ENCODE measurements around the gene MAZ. TPM values are rescaled to one million over a fixed set of nuclear protein-coding genes. Genes with fewer than 3 reads are reported as not detected.
"Not testable (repeated sequence)": the region's sequence is repeated elsewhere in the genome, so short reads cannot be mapped to it uniquely, and the experiment has no call there.

MAZ gene
- total RNA-seq, 2 experiments from 2014 or later, result 528 to 590 TPM

- H3K27ac Mint-ChIP-seq, result peak overlapping the region; percentile 74
- H3K4me3 Mint-ChIP-seq, result peak overlapping the region; percentile 26
- DNase-seq, result no peak
- peaks cover 28% of the 10 kb centered on the region for H3K36me3 Mint-ChIP-seq (ENCODE audit: low read depth)
- CTCF ChIA-PET, result interaction anchor here (0.6 to 7.2 kb wide), 9 partner anchors 8 to 277 kb away, joined by 3 to 39 read pairs (median 4); partner anchors contain the start of genes DOC2A, MAZ and PAGR1
- H3K9me3 Mint-ChIP-seq, result no peaks in the 10 kb centered on the region
- H3K27me3 Mint-ChIP-seq, result no peaks in the 10 kb centered on the region
- POLR2A ChIA-PET, result no interaction called here
- H3K4me1 Mint-ChIP-seq, result peaks cover 72% of the 10 kb centered on the region
Observed at GRCh38 chr16:29824589-29825144, 18.3 kb downstream of the MAZ start.

DNA sequence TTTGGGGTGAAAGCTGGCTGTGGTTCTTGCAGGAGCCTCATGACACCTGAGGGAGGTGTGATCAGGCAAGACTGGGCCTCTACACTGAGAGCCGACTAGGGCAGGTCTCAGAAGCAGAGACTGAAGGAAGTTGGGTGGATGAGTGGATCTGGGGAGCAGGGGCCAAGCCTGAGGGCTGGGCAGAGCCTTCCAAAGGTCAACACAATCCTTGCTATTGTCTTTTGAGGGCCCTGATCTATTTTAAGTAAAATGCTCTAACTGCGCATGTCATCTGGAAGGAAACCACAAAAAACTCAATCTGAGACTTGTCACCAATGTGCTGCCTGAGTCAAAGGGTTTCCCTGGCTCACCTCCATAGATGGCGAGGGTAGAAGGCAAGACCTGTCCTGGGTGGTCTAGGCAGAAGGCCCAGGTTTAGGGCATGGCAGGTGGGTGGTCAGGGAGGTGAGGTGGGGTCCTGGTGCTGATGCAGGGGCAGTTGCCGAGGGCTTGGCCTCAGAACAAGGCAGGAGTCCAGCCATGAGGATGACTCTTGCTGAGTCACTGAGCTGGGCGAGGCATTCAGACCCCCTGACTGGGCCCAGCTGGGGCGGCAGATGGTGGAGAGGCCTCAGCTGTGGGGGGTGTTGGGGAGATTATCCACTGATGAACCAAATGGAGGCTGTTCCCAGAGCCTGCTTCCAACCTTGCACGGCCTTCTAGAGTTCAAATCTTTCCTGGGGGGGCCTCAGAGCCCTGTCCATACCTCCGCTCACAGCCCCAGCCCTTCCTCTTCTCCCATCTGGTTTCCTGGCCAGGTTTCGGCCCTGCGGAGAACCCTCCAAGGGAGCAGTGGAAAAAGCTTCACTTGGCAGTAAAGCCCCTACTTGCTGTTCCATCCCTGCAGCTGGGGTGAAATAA is 19.1 kb downstream of the MAZ start:
- POLR2A ChIA-PET, result no interaction called here
- H3K4me3 Mint-ChIP-seq, result peak overlapping the region; percentile 26
- peak overlapping the region; percentile 74 for H3K27ac Mint-ChIP-seq
- peaks cover 27% of the 10 kb centered on the region for H3K36me3 Mint-ChIP-seq (ENCODE audit: low read depth)
- peak; percentile 63 for DNase-seq
- H3K27me3 Mint-ChIP-seq, result no peaks in the 10 kb centered on the region
- H3K4me1 Mint-ChIP-seq, result peaks cover 70% of the 10 kb centered on the region
- CTCF ChIA-PET, result interaction anchor here (0.6 to 3.6 kb wide), 8 partner anchors 9 to 278 kb away, joined by 3 to 19 read pairs (median 5); partner anchors contain the start of genes KCTD13 and PAGR1
- no peaks in the 10 kb centered on the region for H3K9me3 Mint-ChIP-seq

- no peak for DNase-seq
- POLR2A ChIA-PET, result interaction anchor here (0.6 to 1.0 kb wide), 2 partner anchors 12 to 193 kb away, joined by 3 to 4 read pairs; no protein-coding TSS in a partner anchor
- Mint-ChIP-seq H3K27ac (peak overlapping the region; percentile 92), H3K9me3 (no peaks in the 10 kb centered on the region), H3K4me1 (peaks cover 70% of the 10 kb centered on the region), H3K27me3 (no peaks in the 10 kb centered on the region), H3K36me3 (ENCODE audit: low read depth) (peaks cover 27% of the 10 kb centered on the region), H3K4me3 (peak overlapping the region; percentile 71)
- CTCF ChIA-PET, result interaction anchor here (0.6 to 3.6 kb wide), 11 partner anchors 10 to 1322 kb away, joined by 3 to 19 read pairs (median 5); partner anchors contain the start of genes CDIPT, KCTD13 and PAGR1
Observed at GRCh38 chr16:29826342-29826695, 20.0 kb downstream of the MAZ start.

GRCh38 chr16:29830774-29831173 is 24.4 kb downstream of the MAZ start:
- no peak overlapping the region for H3K27ac Mint-ChIP-seq
- peaks cover 37% of the 10 kb centered on the region for H3K36me3 Mint-ChIP-seq (ENCODE audit: low read depth)
- no peaks in the 10 kb centered on the region for H3K27me3 Mint-ChIP-seq
- no peaks in the 10 kb centered on the region for H3K9me3 Mint-ChIP-seq
- ChIA-PET POLR2A (no interaction called here), CTCF (no interaction called here)
- no peak for DNase-seq
- no peak overlapping the region for H3K4me3 Mint-ChIP-seq
- peaks cover 32% of the 10 kb centered on the region for H3K4me1 Mint-ChIP-seq

DNA sequence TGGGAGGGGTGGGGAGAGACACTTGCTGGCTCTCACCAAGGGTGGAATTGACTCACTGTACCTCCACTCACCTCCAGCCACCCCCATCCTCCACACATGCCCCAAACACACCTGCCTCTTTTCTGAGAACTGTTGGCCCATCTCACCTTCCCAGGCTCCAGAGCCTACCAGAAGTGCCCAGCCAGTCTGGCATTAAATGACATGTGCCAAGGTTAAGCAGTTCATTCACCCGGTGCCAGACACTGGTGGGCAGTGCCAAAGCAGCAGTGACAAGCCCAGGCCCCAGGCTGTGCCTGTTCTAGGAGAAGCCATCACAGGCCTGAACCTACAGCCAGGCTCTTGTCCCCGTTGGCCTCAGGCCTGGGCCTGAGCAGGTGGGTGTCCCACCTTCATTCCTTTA is 25.2 kb downstream of the MAZ start:
- Mint-ChIP-seq H3K4me1 (peaks cover 26% of the 10 kb centered on the region), H3K27ac (peak overlapping the region; percentile 54), H3K9me3 (no peaks in the 10 kb centered on the region), H3K36me3 (ENCODE audit: low read depth) (peaks cover 42% of the 10 kb centered on the region), H3K4me3 (no peak overlapping the region), H3K27me3 (no peaks in the 10 kb centered on the region)
- ChIA-PET CTCF (no interaction called here), POLR2A (no interaction called here)
- no peak for DNase-seq

- CTCF ChIA-PET, result interaction anchor here (0.8 to 1.5 kb wide), 3 partner anchors 12 to 192 kb away, joined by 3 to 5 read pairs (median 3); no protein-coding TSS in a partner anchor
Observed at GRCh38 chr16:29833219-29833618, 26.9 kb downstream of the MAZ start.

DNA sequence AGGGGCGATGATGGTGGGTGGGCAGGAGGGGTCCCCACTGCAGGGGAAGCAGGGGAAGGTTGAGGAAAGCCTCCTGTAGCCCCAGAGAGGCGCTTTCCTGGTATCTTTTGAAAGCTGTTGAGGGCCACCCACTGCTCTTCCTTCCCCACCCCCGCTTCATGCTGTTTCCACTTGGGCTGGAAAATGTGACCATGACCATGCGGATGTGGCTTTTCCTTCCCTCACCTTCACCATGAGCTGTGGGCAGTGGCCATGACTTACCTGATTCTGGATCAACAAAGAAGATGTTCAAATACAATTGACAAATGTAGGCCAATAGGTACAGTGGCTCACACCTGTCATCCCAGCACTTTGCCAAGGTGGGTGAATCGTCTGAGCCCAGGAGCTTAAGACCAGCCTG is 27.8 kb downstream of the MAZ start:
- ChIA-PET POLR2A (no interaction called here), CTCF (interaction anchor here (0.6 to 1.1 kb wide), 3 partner anchors 18 to 139 kb away, joined by 3 to 4 read pairs (median 4); partner anchors contain the start of gene PAGR1)
- no peak overlapping the region for H3K4me3 Mint-ChIP-seq
- H3K4me1 Mint-ChIP-seq, result peaks cover 7% of the 10 kb centered on the region
- H3K27me3 Mint-ChIP-seq, result no peaks in the 10 kb centered on the region
- H3K36me3 Mint-ChIP-seq (ENCODE audit: low read depth), result peaks cover 50% of the 10 kb centered on the region
- H3K9me3 Mint-ChIP-seq, result no peaks in the 10 kb centered on the region
- no peak for DNase-seq
- H3K27ac Mint-ChIP-seq, result no peak overlapping the region

More at GRCh38 chr16:29833219-29833618, 26.9 kb downstream of the MAZ start:
- not testable (repeated sequence) for H3K4me3 Mint-ChIP-seq, H3K27me3 Mint-ChIP-seq, H3K27ac Mint-ChIP-seq, H3K9me3 Mint-ChIP-seq, DNase-seq
- H3K4me1 Mint-ChIP-seq, result peaks cover 12% of the 10 kb centered on the region
- POLR2A ChIA-PET, result interaction anchor here (0.7 kb wide), 1 partner anchor 77 kb away, joined by 4 read pairs; no protein-coding TSS in a partner anchor
- peaks cover 50% of the 10 kb centered on the region for H3K36me3 Mint-ChIP-seq (ENCODE audit: low read depth)

GRCh38 chr16:29835926-29836325 is 29.6 kb downstream of the MAZ start:
- no peak overlapping the region for H3K4me3 Mint-ChIP-seq
- no peaks in the 10 kb centered on the region for H3K27me3 Mint-ChIP-seq
- peaks cover 2% of the 10 kb centered on the region for H3K4me1 Mint-ChIP-seq
- H3K36me3 Mint-ChIP-seq (ENCODE audit: low read depth), result peaks cover 56% of the 10 kb centered on the region
- no peak overlapping the region for H3K27ac Mint-ChIP-seq
- CTCF ChIA-PET, result interaction anchor here (3.3 kb wide), 1 partner anchor 12 kb away, joined by 11 read pairs; no protein-coding TSS in a partner anchor
- no peak for DNase-seq
- POLR2A ChIA-PET, result no interaction called here
- no peaks in the 10 kb centered on the region for H3K9me3 Mint-ChIP-seq

DNA sequence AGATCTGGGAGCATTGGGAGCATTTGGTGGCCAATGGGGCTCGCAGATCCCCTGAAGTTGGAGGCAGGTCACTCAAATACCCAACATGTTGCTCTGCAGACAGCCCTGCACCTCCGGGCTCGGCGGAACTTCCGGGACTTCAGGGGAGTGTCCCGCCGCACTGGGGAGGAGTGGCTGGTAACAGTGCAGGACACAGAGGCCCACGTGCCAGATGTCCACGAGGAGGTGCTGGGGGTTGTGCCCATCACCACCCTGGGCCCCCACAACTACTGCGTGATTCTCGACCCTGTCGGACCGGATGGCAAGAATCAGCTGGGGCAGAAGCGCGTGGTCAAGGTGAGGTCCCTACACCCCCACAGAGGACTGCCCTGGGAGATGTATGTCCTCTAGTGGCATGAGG is 30.3 kb downstream of the MAZ start:
- H3K4me1 Mint-ChIP-seq, result peaks cover 2% of the 10 kb centered on the region
- no peak overlapping the region for H3K27ac Mint-ChIP-seq
- CTCF ChIA-PET, result interaction anchor here (3.3 kb wide), 1 partner anchor 12 kb away, joined by 11 read pairs; no protein-coding TSS in a partner anchor
- H3K4me3 Mint-ChIP-seq, result no peak overlapping the region
- POLR2A ChIA-PET, result no interaction called here
- H3K36me3 Mint-ChIP-seq (ENCODE audit: low read depth), result peaks cover 51% of the 10 kb centered on the region
- DNase-seq, result no peak
- H3K27me3 Mint-ChIP-seq, result no peaks in the 10 kb centered on the region
- no peaks in the 10 kb centered on the region for H3K9me3 Mint-ChIP-seq

DNA sequence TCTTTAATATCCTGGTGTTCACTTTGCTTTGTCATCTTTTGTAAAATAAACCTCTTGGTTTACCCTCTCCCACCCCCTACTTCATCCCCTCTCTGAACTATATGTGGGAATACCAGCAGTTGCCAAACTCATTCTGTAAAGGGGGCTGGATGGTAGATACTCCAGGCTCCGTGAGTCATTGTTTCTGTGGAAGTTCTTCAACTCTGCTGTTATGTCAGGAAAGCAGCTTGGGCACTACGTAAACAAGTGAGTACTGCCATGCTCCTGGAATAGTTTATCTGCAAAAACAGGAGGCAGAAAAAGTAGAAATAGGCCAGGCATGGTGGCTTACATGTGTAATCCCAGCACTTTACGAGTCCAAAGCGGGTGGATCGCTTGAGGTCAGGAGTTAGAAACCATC is 31.5 kb downstream of the MAZ start:
- H3K9me3 Mint-ChIP-seq, result no peaks in the 10 kb centered on the region
- POLR2A ChIA-PET, result interaction anchor here (1.1 kb wide), 1 partner anchor 11 kb away, joined by 4 read pairs; no protein-coding TSS in a partner anchor
- H3K4me1 Mint-ChIP-seq, result peaks cover 2% of the 10 kb centered on the region
- CTCF ChIA-PET, result interaction anchor here (1.2 to 3.6 kb wide), 4 partner anchors 8 to 12 kb away, joined by 4 to 12 read pairs (median 10); no protein-coding TSS in a partner anchor
- H3K27ac Mint-ChIP-seq, result peak overlapping the region; percentile 31
- H3K36me3 Mint-ChIP-seq (ENCODE audit: low read depth), result peaks cover 49% of the 10 kb centered on the region
- no peaks in the 10 kb centered on the region for H3K27me3 Mint-ChIP-seq
- no peak overlapping the region for H3K4me3 Mint-ChIP-seq
- DNase-seq, result no peak

DNA sequence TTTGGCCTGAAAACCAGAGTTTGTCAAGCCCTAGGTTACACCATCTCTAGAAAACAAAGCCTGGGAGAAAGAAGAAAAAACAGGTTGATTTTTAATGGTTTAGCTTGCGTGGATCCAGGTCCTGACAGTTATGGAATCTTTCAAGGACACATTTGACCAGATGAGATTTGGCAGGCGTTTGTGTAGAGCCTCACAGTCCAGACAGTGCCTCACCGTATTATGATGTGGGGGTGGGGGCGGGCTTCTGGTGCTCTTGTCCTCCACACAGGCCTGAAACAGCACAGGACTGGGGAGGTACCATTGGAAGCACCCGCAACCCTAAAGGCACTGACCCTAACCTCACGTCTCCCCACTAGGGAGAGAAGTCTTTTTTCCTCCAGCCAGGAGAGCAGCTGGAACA is 33.5 kb downstream of the MAZ start:
- ChIA-PET POLR2A (interaction anchor here (0.6 kb wide), 1 partner anchor 162 kb away, joined by 3 read pairs; no protein-coding TSS in a partner anchor), CTCF (interaction anchor here (0.5 to 3.6 kb wide), 3 partner anchors 9 to 198 kb away, joined by 3 to 12 read pairs (median 4); no protein-coding TSS in a partner anchor)
- no peaks in the 10 kb centered on the region for H3K27me3 Mint-ChIP-seq
- no peak overlapping the region for H3K4me3 Mint-ChIP-seq
- peaks cover 52% of the 10 kb centered on the region for H3K36me3 Mint-ChIP-seq (ENCODE audit: low read depth)
- peaks cover 7% of the 10 kb centered on the region for H3K4me1 Mint-ChIP-seq
- H3K27ac Mint-ChIP-seq, result no peak overlapping the region
- DNase-seq, result no peak
- H3K9me3 Mint-ChIP-seq, result no peaks in the 10 kb centered on the region

- ChIA-PET POLR2A (interaction anchor here (0.6 kb wide), 1 partner anchor 163 kb away, joined by 3 read pairs; no protein-coding TSS in a partner anchor), CTCF (interaction anchor here (0.6 to 3.6 kb wide), 2 partner anchors 8 to 198 kb away, joined by 3 to 12 read pairs; no protein-coding TSS in a partner anchor)
- Mint-ChIP-seq H3K9me3 (no peaks in the 10 kb centered on the region), H3K36me3 (ENCODE audit: low read depth) (peaks cover 55% of the 10 kb centered on the region), H3K4me3 (no peak overlapping the region), H3K27ac (no peak overlapping the region), H3K27me3 (no peaks in the 10 kb centered on the region), H3K4me1 (peaks cover 7% of the 10 kb centered on the region)
- DNase-seq, result no peak
Observed at GRCh38 chr16:29840240-29840639, 33.9 kb downstream of the MAZ start.
